K562 (cell line): ENCODE data around the gene TLE6. TPM values are rescaled to one million over a fixed set of nuclear protein-coding genes. Genes with fewer than 3 reads are reported as not detected.

Experiments
- ATAC-seq: fragments of 200-7000 bp; cut with Tn5 transposase; 3 replicates; pipeline ENCODE4 v1.9.1; 2020; ENCODE audit warnings: moderate library complexity
- BruUV-seq: library from RNA; stranded (reverse); fragments of 400-500 nt; replicated peaks from 2 replicates; lab custom pipeline; 2021; lab: Mats Ljungman, UMichigan
- CTCF ChIA-PET: fragments of 300-600 bp; formaldehyde crosslinking; extraction: SDS; loops from one replicate; lab custom pipeline; 2021; ENCODE audit warnings: low intra/inter-chr PET ratio; lab: Yijun Ruan, JAX
- POLR2A ChIA-PET: fragments of 300-600, 350-650 bp; sonication (Branson Sonifier 250); formaldehyde crosslinking; extraction: SDS; loops from one replicate; lab custom pipeline; 2021; ENCODE audit warnings: antibody characterized with exemption, inconsistent platforms; lab: Yijun Ruan, JAX
- DNase-seq, 4 experiments: peaks; one replicate each; pipeline versions ENCODE4 v3.0.0 to v3.0.0-alpha.2; 2011 to 2018; ENCODE audit warnings: low spot score in 3 of 4, mixed read lengths in 3 of 4; ENCODE audit errors: extremely low read depth in 1 of 4
- FAIRE-seq: peaks from 2 replicates; lab custom pipeline; 2011; peaks lifted over from hg19 to GRCh38; lab: Jason Lieb, UNC
- H2AFZ ChIP-seq: 2 replicates; pipeline ENCODE4 v1.6.0; 2011; ENCODE audit warnings: low read depth, low read length, control low read depth, inconsistent platforms
- H3K27ac ChIP-seq: fragments of 200-600 bp; 3 replicates; pipeline ENCODE4 v1.8.0; 2011; ENCODE audit warnings: low read depth, mild to moderate bottlenecking, control low read depth, inconsistent platforms, low read length, moderate library complexity, mixed read lengths; ENCODE audit errors: extremely low read depth
- H3K27me3 ChIP-seq, 2 experiments: fragments of 300-600 bp in 1 of 2; 2 replicates in 1 of 2; 3 replicates in 1 of 2; pipeline versions ENCODE4 v1.6.0 to v1.8.0; 2011; ENCODE audit warnings: inconsistent platforms in 2 of 2, low read length in 2 of 2, mild to moderate bottlenecking in 1 of 2, mixed read lengths in 1 of 2, moderate library complexity in 1 of 2; ENCODE audit not compliant: control insufficient read depth in 2 of 2, insufficient read depth in 2 of 2
- H3K36me3 ChIP-seq: fragments of 300-600 bp; 3 replicates; pipeline ENCODE4 v1.8.0; 2011; ENCODE audit warnings: mild to moderate bottlenecking, low read length, inconsistent platforms; ENCODE audit not compliant: control insufficient read depth, insufficient read depth
- H3K4me1 ChIP-seq, 2 experiments: fragments of 200-600 bp in 1 of 2; replicated peaks in 1 of 2; 2 replicates in 1 of 2; 3 replicates in 1 of 2; pipeline versions ENCODE4 v1.5.1 to v1.8.0; 2011; ENCODE audit warnings: inconsistent platforms in 2 of 2, low read length in 2 of 2, mild to moderate bottlenecking in 1 of 2, mixed read lengths in 1 of 2, moderate library complexity in 1 of 2; ENCODE audit not compliant: control insufficient read depth in 2 of 2, insufficient read depth in 2 of 2
- H3K4me2 ChIP-seq: 2 replicates; pipeline ENCODE4 v1.6.1; 2011; ENCODE audit warnings: low read length, control low read depth, inconsistent platforms, mixed read lengths; ENCODE audit not compliant: insufficient read depth
- H3K4me3 ChIP-seq: fragments of 200-600 bp; sonication (generic), shearing (Covaris generic); 2 replicates; pipeline ENCODE4 v1.5.1; 2016; ENCODE audit warnings: control low read depth, inconsistent platforms
- H3K79me2 ChIP-seq: fragments of 200-600 bp; 3 replicates; pipeline ENCODE4 v1.8.0; 2011; ENCODE audit warnings: low read length, inconsistent platforms; ENCODE audit not compliant: control insufficient read depth, insufficient read depth
- H3K9ac ChIP-seq, 2 experiments: 2 replicates each; pipeline versions ENCODE4 v1.6.0 to v1.6.1; 2011; ENCODE audit warnings: low read depth in 2 of 2, low read length in 2 of 2, control low read depth in 1 of 2, inconsistent platforms in 1 of 2, mild to moderate bottlenecking in 1 of 2, mixed read lengths in 1 of 2; ENCODE audit not compliant: insufficient read depth in 1 of 2
- H3K9me1 ChIP-seq: one replicate; pipeline ENCODE4 v1.6.0; 2011; ENCODE audit warnings: inconsistent platforms, mild to moderate bottlenecking, low read length, moderate library complexity; ENCODE audit not compliant: control insufficient read depth, insufficient read depth
- H3K9me3 ChIP-seq: replicated peaks from 2 replicates; pipeline ENCODE4 v1.5.1; 2011; ENCODE audit warnings: low read depth, low read length, inconsistent platforms; ENCODE audit not compliant: control insufficient read depth, insufficient read depth
- H4K20me1 ChIP-seq: replicated peaks from 2 replicates; pipeline ENCODE4 v1.6.1; 2011; ENCODE audit warnings: low read length, inconsistent platforms, mixed read lengths; ENCODE audit not compliant: control insufficient read depth, insufficient read depth
- BHLHE40 ChIP-seq: IDR thresholded peaks from 2 replicates; pipeline ENCODE4 v1.6.1; 2011; ENCODE audit warnings: low read length, improper control_type of control experiment
- CREB3 ChIP-seq: fragments of 450-650 bp; conservative IDR thresholded peaks from 2 replicates; pipeline ENCODE4 v1.6.1; 2016; ENCODE audit warnings: missing genetic modification characterization, low read depth, mild to moderate bottlenecking, missing compliant biosample characterization, moderate library complexity
- HMGXB4 ChIP-seq: sonication (generic); formaldehyde crosslinking; IDR thresholded peaks from 2 replicates; pipeline ENCODE4 v1.8.1; 2023; ENCODE audit warnings: mild to moderate bottlenecking, missing genetic modification reagents
- KAT7 ChIP-seq: sonication (generic); formaldehyde crosslinking; IDR thresholded peaks from 2 replicates; pipeline ENCODE4 v1.8.0; 2022; ENCODE audit warnings: missing genetic modification reagents, mild to moderate bottlenecking, borderline replicate concordance
- MAFF ChIP-seq: IDR thresholded peaks from 2 replicates; pipeline ENCODE4 v1.6.1; 2012; ENCODE audit warnings: low read length, improper control_type of control experiment
- MIER1 ChIP-seq: fragments of 450-650 bp; IDR thresholded peaks from 2 replicates; pipeline ENCODE4 v1.6.1; 2016; ENCODE audit warnings: antibody characterized with exemption, mild to moderate bottlenecking, low read depth
- NFIX ChIP-seq: fragments of 250-450 bp; sonication (Bioruptor Pico); IDR thresholded peaks from 2 replicates; pipeline ENCODE4 v1.4.0; 2020; ENCODE audit warnings: low read depth, mild to moderate bottlenecking, moderate library complexity
- RBM14 ChIP-seq: fragments of 200-400 bp; formaldehyde crosslinking; IDR thresholded peaks from 2 replicates; pipeline ENCODE4 v1.6.1; 2018; ENCODE audit warnings: low read depth, mild to moderate bottlenecking, low read length, moderate library complexity, borderline replicate concordance; ENCODE audit not compliant: insufficient read depth
- STAT5A ChIP-seq: IDR thresholded peaks from 2 replicates; pipeline ENCODE4 v1.6.1; 2012; ENCODE audit warnings: low read length, inconsistent platforms, borderline replicate concordance
- WGBS: fragments of 100-300 bp; shearing (Covaris generic); methylation state at CpG from one replicate; pipeline ENCODE4 v1.1.6; 2016; ENCODE audit warnings: low coverage, mixed read lengths; ENCODE audit not compliant: insufficient coverage; ENCODE audit errors: missing lambda C conversion rate; 5-methylcytosine and 5-hydroxymethylcytosine counted together
- in situ Hi-C: fragments of 300-500 bp; cut with MboI; formaldehyde crosslinking; loops from 4 replicates; pipeline ENCODE4 v1.15.0; 2018; ENCODE audit warnings: inconsistent platforms, mixed read lengths
- intact Hi-C: fragments of 100-400 bp; cut with micrococcal nuclease; formaldehyde crosslinking; loops from 2 replicates; pipeline ENCODE4 v1.14.2; 2022
- polyA plus RNA-seq, 8 experiments: library from polyadenylated mRNA; depleted of rRNA in 4 of 8; stranded (reverse) in 5 of 8; unstranded in 3 of 8; fragments of >200 nt; fragmentation: Nextera tagmentation in 2 of 8; fragmentation: Illumina TruSeq in 1 of 8; extraction: Ambion mirVana in 2 of 8; extraction: Trizol in 1 of 8; gene quantifications; 2 replicates each; pipeline versions ENCODE4 v1.2.1 to v1.2.3, GENCODE V29; 2011 to 2014; ENCODE audit warnings: inconsistent platforms in 1 of 8, missing spikeins in 1 of 8
- total RNA-seq, 7 experiments: library from RNA; depleted of rRNA in 6 of 7; stranded (reverse); fragments of >200 nt in 6 of 7; fragmentation: Illumina TruSeq in 2 of 7; extraction: Trizol in 2 of 7; gene quantifications; 2 replicates each; pipeline versions ENCODE4 v1.2.1 to v1.2.3, GENCODE V29; 2011 to 2021; ENCODE audit warnings: low replicate concordance in 1 of 7
- TF ChIP-seq, protein P1 (sequence below), 2 experiments: fragments of 450-650 bp; IDR thresholded peaks; 2 replicates each; pipeline ENCODE4 v1.6.1; 2016; ENCODE audit warnings: mild to moderate bottlenecking in 2 of 2, borderline replicate concordance in 1 of 2, low read depth in 1 of 2, moderate library complexity in 1 of 2

The TLE6 gene
- total and polyA plus RNA-seq, 9 of the 15 experiments (the other 6 are each of a cell fraction or from before 2014, with no cell fraction given) = 1.1 to 6.1 (median 2.5) TPM

DNA sequence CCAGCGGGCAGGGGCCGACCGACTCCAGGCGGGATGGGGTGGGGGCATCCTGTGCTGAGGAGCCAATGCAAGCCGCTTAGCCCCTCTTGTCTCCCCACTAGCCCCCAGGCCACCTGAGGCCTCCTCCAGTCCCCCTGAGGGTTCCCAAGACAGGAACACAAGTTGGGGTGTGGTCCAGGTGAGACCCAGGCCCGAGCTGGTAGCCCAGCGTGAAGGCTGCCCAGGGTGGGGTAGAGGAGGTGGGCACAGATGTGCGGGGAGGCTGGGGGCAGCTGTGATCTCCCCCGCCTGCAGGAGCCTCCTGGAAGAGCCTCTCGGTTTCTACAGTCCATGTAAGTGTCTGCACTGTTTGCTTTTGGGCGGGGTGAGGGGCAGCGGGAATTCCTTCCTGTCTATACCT is 10.4 kb downstream of the TLE6 start:
- Histone ChIP-seq H3K4me1 (peaks cover 0 to 31% of the 10 kb centered on the region in 2 experiments; a peak in 2 of 5 replicates), H4K20me1 (no peaks in the 10 kb centered on the region), H3K9ac (no peak overlapping the region), H2AFZ (no peak overlapping the region), H3K4me3 (no peak overlapping the region), H3K9me3 (no peaks in the 10 kb centered on the region), H3K79me2 (no peaks in the 10 kb centered on the region), H3K9me1 (no peaks in the 10 kb centered on the region), H3K27ac (no peak overlapping the region), H3K4me2 (no peak overlapping the region), H3K27me3 (peaks cover 0 to 20% of the 10 kb centered on the region in 2 experiments; a peak in 2 of 5 replicates), H3K36me3 (no peaks in the 10 kb centered on the region)
- CTCF ChIA-PET = no interaction called here
- DNase-seq (peak in 1 of 4 experiments; percentile 5), ATAC-seq (no peak), FAIRE-seq (no peak)
- WGBS = 21% methylated on average over 10 of the region's 12 CpGs
- intact Hi-C loops (no loop called here), in situ Hi-C loops (no loop called here)
- BruUV-seq = no TSS peak
- POLR2A ChIA-PET = interaction anchor here (1.6 kb wide), 1 partner anchor 10 kb away, joined by 5 read pairs; the partner anchor contains the start of gene TLE6
- TF ChIP-seq MIER1 = no peak
- no peak for TF ChIP-seq MAFF
- no peak for TF ChIP-seq STAT5A
- no peak for TF ChIP-seq RBM14
- no peak for TF ChIP-seq KAT7 (CRISPR knock-in tag)
- no peak for TF ChIP-seq HMGXB4 (CRISPR knock-in tag)
- TF ChIP-seq, protein P1, sequence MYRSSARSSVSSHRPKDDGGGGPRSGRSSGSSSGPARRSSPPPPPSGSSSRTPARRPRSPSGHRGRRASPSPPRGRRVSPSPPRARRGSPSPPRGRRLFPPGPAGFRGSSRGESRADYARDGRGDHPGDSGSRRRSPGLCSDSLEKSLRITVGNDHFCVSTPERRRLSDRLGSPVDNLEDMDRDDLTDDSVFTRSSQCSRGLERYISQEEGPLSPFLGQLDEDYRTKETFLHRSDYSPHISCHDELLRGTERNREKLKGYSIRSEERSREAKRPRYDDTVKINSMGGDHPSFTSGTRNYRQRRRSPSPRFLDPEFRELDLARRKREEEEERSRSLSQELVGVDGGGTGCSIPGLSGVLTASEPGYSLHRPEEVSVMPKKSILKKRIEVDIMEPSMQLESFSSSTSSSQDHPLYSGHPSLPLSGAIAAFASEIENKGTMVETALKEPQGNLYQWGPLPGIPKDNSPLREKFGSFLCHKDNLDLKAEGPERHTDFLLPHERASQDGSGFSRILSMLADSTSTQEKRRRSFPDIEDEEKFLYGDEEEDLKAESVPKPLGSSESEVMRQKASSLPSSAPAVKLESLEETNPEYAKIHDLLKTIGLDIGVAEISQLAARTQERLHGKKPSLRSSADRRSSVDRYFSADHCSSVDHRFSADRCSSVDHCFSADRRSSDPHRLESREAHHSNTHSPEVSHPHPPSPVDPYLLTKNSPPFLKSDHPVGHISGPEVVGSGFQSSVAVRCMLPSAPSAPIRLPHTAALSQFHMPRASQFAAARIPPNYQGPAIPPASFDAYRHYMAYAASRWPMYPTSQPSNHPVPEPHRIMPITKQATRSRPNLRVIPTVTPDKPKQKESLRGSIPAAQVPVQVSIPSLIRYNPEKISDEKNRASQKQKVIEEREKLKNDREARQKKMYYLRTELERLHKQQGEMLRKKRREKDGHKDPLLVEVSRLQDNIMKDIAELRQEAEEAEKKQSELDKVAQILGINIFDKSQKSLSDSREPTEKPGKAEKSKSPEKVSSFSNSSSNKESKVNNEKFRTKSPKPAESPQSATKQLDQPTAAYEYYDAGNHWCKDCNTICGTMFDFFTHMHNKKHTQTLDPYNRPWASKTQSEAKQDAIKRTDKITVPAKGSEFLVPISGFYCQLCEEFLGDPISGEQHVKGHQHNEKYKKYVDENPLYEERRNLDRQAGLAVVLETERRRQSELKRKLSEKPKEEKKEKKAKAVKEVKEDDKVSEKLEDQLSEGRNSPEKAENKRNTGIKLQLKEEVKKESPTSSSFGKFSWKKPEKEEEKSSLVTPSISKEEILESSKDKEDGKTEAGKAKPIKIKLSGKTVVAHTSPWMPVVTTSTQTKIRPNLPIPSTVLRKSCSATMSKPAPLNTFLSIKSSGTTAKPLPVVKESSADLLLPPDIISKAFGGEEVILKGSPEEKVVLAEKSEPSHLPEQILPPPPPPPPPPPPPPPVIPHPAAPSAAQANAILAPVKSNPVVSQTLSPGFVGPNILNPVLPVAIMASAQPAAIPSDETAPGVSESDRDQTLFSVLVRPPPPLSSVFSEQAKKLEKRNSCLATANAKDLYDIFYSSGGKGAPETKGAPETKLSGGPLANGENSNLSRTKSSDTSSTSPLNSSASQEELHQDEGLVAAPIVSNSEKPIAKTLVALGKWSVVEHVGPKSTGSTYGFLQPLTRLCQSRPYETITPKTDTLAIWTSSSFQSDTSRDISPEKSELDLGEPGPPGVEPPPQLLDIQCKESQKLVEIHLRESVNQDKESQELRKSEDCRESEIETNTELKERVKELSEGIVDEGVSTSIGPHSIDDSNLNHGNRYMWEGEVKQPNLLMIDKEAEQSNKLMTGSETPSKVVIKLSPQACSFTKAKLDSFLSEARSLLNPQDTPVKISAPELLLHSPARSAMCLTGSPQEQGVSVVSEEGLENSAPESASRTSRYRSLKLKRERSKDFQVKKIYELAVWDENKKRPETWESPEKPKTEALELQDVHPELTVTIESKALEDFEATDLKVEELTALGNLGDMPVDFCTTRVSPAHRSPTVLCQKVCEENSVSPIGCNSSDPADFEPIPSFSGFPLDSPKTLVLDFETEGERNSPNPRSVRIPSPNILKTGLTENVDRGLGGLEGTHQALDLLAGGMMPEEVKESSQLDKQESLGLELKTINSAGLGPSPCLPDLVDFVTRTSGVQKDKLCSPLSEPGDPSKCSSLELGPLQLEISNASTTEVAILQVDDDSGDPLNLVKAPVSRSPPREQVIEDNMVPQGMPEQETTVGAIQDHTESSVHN (IDR thresholded peaks at IDR 0.05; ENCODE audit: borderline replicate concordance in 1 of 2, low read depth in 1 of 2) = no peak
- TF ChIP-seq CREB3 (tag) = no peak
- no peak for TF ChIP-seq BHLHE40
- no peak for TF ChIP-seq NFIX (CRISPR knock-in tag)
